HK-2 (cell line): Measurements from ENCODE around the gene CES3.

Experiments used
- DNase-seq: peaks from one replicate; pipeline ENCODE4 v3.0.0-alpha.2; 2018; ENCODE audit not compliant: unreplicated experiment

The CES3 gene, protein sequence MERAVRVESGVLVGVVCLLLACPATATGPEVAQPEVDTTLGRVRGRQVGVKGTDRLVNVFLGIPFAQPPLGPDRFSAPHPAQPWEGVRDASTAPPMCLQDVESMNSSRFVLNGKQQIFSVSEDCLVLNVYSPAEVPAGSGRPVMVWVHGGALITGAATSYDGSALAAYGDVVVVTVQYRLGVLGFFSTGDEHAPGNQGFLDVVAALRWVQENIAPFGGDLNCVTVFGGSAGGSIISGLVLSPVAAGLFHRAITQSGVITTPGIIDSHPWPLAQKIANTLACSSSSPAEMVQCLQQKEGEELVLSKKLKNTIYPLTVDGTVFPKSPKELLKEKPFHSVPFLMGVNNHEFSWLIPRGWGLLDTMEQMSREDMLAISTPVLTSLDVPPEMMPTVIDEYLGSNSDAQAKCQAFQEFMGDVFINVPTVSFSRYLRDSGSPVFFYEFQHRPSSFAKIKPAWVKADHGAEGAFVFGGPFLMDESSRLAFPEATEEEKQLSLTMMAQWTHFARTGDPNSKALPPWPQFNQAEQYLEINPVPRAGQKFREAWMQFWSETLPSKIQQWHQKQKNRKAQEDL

DNA sequence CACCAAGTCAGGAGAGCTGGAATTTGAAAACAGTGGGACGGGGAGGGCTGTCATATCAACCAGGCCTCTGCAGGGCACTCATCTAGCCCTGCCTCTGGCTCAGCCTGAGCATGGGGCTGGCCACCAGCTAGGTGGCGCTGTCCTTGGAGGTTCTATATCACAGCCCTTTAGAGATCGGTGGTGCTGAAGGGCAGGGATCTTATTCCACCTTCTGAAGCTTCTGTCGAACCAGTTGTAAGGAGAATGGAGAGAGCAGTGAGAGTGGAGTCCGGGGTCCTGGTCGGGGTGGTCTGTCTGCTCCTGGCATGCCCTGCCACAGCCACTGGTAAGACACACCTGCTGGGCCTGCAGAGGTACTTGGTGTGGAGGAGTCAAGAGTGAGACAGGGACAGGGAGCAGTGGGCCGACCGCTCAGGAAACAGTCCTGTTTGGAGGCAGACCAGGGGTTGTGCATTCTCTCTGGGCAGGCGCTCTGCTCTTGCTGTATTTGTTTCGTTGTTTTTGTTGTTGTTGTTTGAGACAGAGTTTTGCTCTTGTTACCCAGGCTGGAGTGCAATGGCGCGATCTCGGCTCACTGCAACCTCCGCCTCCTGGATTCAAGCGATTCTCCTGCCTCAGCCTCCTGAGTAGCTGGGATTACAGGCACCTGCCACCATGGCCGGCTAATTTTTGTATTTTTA is at the start of gene CES3:
Gene CES3 (plus strand): TSS at position 202 of the 680 bp plus-strand sequence. CDS start 42 bp downstream, at position 244.
- peak; percentile 52 for DNase-seq

DNA sequence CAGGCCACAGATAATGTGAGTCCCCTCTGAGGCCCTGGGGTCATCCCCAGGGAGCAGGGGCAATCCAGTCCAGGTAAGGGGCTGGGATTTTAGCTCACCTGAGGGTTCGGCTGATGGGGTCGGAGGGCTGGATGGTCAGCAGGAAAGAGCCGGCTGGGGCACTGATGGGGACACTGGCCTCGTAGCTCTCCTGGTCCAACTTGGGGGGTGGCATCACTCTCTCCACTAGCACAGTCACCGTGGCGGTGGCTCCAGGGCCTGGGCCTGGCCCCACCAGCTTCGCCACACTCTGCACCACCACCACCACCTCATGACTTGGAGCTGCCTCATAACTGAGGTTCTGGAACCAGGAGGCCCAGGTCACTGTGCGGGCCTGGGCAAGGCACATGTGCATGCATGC is 49.3 kb upstream of the CES3 start:
- no peak for DNase-seq

DNA sequence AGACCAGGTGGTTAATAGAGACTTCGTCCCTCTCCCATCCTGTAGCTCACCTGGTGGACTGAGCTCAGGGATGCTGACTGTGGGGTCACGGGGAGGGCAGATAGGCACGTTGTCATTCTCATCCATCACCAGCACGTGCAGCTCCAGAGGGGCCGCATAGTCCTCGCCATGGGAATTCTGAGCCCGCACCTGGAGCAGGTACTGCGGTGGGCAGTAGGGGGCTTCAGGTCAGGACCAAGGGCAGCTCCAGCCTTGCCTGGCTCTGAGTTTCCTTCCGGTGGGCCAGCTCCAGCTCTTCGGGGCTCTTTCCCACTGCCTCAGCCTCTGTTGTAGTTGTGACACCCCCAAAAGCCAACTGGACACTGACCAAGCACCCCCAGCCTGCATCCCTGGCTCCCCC is 48.0 kb upstream of the CES3 start:
- no peak for DNase-seq

DNA sequence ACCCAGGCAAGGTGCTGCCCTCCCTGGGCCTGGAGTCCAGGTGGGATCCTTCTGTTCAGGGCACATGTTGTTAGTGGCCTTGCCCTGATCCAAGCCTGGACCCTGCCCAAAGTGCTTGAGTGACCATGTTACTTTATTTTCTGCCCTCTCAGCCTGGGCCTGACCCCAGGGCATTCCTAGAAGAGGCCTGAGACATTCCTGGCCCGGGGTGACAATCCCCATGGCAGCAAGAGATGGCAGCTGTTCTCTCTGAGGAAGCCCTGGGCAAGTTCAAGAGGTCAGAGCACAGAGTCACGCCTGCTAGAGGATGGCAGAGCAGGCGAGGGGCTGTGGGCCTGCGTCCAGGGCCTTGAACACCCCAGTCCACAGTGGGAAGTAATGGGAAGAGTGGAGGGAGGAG is 47.4 kb upstream of the CES3 start:
- DNase-seq = no peak

DNA sequence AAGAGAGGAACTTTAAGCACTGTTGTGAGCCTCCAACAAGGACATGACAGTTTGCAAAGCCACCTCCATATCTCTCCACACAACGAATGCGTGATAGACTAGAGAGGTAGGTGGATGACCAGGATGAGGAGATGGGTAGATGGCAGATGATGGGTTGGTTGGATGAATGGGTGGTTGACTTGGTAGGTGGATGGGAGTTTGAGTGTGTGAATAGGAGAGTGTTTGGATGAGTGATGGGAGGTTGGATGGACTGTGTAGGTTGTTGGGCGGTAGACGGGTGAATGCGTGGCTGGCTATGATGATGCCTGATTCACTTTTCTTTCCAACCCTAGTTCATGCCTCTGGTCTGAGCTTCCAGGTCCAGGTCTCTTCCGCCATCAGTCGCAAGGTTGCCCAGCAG is 46.5 kb upstream of the CES3 start:
- no peak for DNase-seq

DNA sequence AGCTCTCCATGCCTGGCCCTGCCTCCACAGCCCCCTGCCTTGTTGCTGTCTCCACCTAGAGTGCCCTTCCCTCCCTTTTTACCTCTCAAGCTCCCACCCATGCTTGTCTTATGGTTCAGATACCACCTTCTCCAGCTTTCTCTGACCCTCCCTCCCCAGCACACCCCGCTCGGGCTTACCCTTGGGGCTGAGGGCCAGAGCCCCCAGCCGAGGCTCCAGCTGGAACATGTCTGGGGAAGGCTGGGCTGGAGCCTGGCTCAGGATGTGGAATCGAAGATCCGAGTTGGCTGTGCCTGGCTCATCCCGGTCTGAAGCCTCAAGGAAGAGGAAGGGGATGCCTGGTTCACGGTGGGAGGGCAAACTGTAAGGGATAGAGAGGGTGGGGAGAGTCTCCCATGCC is 46.0 kb upstream of the CES3 start:
- DNase-seq = no peak

DNA sequence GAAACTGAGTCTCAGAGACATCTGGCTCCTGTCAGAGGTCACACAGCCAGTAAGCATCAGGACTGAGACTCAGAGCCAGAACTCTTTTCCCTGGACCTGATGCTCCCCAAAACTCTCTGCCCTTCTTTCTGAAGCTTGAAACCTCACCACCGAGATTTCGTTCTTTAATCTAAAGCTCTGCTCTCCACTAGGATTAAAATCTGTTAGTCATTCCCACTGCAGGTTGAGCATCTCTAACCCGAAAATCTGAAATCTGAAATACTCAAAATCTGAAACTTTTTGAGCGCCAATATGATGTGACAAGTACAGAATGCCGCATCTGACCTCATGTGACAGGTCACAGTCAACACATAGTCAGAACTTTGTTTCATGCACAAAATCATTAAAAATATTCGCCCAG is 44.5 kb upstream of the CES3 start:
- no peak for DNase-seq

DNA sequence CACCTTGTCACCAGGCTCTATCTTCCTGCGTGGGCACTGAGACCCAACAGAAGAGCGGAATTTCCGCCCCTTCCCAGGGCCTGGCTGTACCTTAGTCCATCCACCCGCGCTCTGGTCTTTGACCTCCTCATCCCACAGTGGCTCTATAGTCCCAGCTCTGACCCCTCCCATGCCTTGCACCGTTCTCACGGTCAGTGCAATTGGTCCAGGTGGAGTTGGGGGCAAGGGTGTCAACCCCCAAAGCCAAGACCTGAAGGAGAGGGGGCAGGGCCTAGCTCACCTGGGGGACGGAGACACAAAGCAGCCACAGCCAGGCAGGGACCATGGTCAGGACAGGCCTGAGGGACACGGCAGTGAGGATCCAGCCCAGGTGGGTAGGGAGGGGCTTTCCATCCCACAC is 43.3 kb upstream of the CES3 start:
- no peak for DNase-seq

DNA sequence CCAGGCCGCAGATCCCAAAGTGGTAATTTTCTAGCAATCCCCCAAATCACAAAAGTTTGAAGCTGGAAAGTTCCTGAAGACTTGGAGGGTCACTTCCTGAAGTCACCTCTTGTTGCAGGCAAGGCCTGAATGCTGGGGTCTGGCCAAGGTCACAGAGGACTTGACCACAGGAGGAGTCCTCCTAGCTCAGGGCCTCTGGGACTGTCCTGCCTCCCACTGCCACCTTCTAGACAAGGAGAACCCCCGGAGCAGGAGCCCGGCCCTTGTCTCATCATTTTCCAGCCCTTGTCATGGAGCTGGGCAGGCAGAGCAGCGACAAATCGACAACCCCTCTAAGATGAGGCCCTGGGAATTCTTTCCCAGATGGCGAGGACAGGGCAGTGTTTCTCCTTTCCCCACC is 42.7 kb upstream of the CES3 start:
- DNase-seq = no peak

DNA sequence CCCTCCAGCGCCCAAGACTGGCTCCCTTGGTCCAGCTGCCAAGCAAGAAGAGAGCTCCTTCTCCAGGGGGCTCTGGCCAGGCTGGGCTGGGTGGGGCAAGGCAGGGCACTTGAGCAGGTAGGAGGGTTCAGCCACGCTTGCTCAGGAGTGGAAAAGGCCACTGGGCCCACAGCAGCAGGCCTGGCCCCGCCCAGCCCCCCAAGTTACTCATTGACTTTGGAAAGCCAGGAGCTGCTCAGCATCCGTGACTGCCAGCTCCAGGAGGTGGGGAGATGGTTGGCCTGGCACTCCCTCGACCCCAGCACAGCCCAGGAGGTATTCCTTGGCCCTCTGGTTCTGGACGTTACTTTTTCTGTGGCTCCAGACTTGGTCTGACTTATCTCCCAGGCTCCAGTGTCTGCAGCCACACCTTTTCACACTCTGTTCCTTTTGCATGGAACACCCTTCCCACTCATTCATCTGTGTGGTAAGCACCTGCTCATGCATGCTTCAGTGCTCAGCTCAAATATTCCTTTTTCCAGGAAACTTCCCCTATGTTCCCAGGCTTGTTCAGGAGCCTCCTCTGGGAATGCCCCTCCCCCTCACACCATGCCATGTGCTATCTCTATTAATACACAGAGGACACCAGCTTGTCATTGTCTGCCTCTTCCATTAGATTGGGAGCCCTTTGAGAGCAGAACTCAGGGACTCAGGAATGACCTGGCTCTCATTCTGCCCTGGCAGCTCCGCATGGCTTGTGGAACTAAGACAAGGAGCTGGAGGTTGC is 42.1 kb upstream of the CES3 start, which contains the start of gene CDH16:
Gene CDH16 (minus strand): TSS at position 83 of the 766 bp plus-strand sequence. CDS start 820 bp downstream, outside the sequence.
- peak; percentile 84 for DNase-seq

DNA sequence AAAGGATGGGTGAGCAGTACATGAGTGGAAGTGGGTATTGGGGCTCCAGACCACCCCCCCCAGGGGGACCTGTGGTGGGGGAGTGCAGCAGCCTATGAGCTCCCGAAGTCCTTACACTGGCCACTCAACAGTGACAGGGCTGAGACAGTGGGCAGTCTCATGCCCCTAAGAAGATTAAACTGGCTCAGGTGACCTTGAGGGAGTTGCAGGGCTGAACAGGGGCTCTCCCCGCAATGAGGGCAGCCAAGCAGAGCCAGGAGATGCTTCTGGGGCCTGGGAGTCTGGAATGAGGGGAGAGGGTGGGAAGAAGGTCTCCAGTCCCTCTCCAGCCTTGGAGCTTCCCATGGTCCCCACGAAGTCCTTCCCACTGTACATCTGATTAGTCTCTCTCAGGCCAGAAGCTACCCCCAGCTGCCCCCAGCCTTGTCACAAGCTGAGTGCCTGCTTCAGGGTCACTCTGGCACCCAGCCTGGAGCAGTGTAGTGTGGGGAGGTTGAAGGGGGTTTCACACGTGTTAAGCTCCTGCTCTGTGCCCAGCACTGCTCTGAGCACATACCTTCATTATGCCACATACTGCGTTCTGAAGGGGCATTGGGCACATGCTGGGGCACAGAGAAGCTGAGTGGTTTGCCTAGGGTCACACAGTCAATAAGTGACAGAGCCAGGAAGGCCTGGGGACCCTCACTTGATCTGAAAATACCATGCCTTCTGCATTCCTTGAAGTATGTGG is 41.3 kb upstream of the CES3 start:
- DNase-seq = no peak

DNA sequence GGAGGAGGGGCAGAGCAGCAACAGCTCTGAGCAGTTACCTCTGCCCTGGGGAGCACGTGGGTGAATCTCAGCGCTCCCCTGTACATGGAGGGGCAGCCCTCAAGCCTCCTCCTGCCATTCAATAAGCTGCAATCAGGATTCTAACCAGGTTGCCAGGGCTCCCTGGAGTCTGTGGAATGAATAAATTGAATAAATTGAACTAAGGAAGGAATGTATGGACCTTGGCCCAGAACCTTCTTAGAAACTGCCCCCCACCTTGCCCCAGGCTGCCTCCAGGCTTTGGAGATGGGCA is 40.8 kb upstream of the CES3 start:
- no peak for DNase-seq

DNA sequence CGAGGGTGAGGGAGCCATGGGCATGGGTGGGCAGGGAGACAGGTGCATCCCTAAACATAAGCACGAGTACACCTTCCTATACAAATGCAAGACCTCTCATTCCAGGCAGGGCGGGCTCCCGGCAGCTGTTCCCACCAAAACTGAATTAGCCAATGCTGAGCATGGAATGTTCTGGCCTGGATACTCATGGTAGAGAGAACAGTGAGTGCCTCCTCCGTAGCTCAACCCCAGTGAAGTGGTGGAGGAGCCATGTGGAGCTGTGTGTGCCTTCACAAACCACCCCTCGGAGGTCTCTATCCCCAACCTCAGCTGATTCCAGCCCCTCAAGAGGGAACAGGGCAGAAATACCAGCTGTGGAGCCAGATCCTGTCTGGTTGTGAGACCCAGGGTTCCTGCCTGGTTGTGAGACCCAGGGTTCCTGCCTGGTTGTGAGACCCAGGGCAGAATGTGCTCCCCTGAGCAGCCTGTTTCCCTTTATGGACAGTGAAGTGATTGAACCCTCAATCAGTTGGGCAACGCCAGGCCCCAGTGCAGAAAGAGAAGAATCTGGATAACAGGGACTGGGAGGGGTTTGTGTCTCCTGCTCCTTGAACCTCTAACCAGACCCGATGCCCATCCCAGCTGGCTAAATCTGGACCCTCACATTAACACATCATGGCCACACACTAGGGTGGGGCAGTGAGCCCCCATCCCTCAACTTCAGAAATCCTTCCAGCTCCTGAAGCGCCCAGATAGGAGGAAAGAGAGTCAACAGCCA is 40.0 kb upstream of the CES3 start:
- DNase-seq = no peak

DNA sequence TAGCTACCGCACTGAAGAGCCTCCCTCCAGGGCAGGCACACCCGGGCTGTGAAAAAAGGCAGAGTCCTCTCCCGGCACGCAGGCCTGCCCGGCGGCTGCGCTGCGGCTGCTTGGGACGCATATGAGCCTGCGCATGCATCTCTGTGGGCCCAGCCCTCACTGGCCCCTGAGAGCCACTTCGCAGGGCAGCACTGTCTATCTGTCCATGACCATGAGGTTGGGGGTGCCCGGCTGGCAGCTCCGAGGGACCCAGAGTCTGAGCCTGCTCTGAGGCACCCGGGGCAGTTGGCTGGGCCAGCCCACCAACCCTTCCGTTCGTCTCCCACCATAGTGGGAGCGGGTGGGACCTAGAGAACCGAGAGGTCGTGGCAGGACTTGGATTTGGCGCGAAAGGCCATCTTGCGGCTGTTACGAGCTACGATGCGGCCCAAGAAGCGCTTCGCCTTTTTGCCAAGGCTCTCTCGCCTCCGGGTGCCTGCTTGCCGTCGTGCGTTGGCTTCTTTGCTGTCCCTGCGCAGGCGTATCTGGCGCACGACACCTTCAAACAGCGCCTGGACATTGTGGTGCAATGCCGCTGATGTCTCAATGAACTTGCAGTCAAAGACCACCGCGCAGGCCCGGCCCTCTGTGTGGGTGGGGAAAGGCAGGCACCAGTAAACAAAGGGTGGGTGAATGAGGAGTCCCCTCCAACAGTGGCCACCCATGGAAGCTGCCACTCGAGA is 39.2 kb upstream of the CES3 start:
- no peak for DNase-seq

DNA sequence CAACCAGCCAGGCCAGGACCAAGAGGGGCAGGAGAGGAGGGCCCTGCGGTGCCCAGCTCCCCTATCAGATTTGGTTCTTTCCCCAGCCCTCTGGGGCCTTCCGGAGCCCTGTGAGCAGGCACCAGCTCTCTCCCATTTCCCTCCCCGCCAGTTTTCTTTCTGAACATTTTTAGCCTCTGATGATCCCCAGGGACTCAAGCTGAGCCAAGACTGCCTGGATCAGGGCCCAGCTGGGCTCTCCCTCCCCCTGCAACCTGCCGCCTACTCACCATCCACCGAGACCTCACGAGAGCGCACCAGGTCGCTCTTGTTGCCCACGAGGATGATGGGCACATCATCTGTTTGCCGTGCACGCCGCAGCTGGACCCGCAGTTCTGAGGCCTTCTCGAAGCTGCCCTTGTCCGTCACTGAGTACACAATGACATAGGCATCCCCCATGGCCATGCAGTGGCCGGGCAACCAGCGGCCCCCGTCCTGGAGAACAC is 37.8 kb upstream of the CES3 start:
- DNase-seq = no peak

DNA sequence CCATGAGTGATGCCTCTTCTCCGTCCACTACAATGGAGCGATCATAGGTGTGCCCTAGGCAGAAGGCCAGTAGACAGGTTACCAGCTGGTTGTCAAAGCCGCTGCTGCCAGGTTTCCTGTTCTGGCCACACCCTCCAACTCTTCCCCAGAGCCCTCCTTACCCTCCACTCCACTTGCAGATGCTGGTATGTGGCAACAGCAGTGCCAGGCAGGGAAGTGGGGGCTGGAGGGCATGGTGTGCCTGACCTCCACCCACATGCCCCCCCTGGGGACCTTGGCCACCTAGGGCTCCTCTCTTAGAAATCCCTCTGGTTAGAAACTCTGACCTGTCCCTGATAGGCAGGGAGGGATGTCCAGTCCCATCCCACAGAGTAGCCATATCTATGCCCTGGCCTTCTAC is 37.2 kb upstream of the CES3 start:
- DNase-seq = no peak

DNA sequence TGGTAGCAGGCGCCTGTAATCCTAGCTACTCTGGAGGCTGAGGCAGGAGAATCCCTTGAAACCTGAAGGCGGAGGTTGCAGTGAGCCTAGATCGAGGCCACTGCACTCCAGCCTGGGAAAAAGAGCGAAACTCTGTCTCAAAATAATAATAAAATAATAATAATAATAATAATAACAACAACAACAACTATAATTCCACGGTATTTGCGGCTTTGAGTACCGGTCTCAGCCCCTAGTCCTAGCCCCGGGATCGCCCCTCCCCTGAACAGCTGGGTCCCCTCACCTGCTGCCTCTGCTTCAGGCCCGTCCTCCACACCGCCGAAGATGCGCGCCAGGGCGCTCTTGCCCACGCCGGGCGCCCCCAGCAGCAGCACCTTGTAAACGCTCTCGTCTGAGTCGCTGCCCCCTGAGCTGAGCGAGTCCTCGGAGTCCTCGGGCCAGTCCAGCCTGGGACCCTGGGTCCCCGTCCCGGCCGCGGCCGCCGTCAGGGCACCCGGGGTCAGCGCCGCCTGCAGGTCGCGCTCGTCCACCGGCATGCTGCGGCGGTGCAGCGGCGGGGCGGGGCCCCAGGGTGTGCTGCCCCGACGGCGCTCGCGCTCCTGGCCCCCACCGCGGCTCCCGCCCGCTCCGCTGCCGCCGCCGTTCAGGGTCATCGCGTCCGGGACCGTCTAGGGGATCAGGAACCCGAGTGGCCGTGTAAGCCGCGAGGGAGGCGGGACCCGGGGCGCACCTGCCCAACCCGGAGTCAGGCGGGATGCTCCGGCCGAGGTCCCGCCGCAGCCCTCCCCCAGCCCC is 36.3 kb upstream of the CES3 start:
- peak; percentile 54 for DNase-seq

DNA sequence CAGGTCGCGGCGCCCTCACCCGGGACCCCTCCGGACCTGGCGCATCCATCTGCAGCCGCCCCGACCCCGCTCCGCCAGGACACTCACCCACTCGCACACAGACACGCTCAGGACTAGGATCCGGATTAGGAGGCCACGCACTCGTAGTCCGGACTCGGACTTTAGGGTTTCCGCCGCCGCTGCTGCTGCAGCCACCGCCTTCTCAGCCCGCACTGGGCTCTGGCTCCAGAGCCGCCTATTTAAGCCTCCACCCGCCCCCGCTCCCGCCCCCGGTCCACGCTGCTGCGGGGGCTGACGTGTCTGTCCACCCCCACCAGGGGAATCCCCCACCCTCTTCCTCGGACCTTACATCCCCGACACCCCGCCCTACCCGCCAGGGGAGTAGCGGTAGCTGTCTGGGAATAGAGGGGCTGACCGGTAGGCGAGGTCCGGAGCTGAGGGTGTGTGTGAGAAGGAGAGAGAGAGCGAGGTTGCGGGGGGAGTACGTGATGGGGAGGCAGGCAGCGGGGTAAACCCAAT is 35.7 kb upstream of the CES3 start, which contains the start of gene RRAD:
Gene RRAD (minus strand): TSS at position 214 of the 519 bp plus-strand sequence. CDS start 356 bp downstream, outside the sequence.
- DNase-seq = peak; percentile 90
